HCT116 (cell line): ENCODE data around the gene BAIAP2. TPM values are rescaled to one million over a fixed set of nuclear protein-coding genes. Genes with fewer than 3 reads are reported as not detected.

ENCODE experiments used
- ATAC-seq: fragments of 200-7000 bp; cut with Tn5 transposase; 2 replicates; pipeline ENCODE4 v1.9.1; 2020; ENCODE audit warnings: mild to moderate bottlenecking, moderate library complexity
- BruUV-seq: library from RNA; stranded (reverse); fragments of 400-500 nt; replicated peaks from 2 replicates; lab custom pipeline; 2021; lab: Mats Ljungman, UMichigan
- CTCF ChIA-PET: fragments of 300-600 bp; sonication (Branson Sonifier 250); formaldehyde crosslinking; loops from one replicate; lab custom pipeline; 2021; ENCODE audit warnings: antibody characterized with exemption; lab: Charles Lee
- POLR2A ChIA-PET: fragments of 300-600, 350-600 bp; sonication (Branson Sonifier 250); formaldehyde crosslinking; loops from one replicate; lab custom pipeline; 2021; ENCODE audit warnings: antibody characterized with exemption; lab: Charles Lee
- RAD21 ChIA-PET, 2 experiments: fragments of 300-600 bp; sonication (Branson Sonifier 250); formaldehyde crosslinking; loops; one replicate each; lab custom pipeline; 2023; ENCODE audit warnings: low total read pairs in 2 of 2; ENCODE audit not compliant: uncharacterized antibody in 2 of 2, unreplicated experiment in 2 of 2, low non-redundant PET in 1 of 2; lab: Charles Lee
- DNase-seq: peaks from one replicate; pipeline ENCODE4 v3.0.0-alpha.2; 2010; ENCODE audit warnings: low read depth, low spot score
- H2AFZ ChIP-seq: fragments of 200-600 bp; shearing (Covaris generic), sonication (generic); 2 replicates; pipeline ENCODE4 v1.6.1; 2017; ENCODE audit warnings: low read depth, mixed run types, mixed read lengths, antibody characterized with exemption, low read length; ENCODE audit not compliant: poor library complexity, severe bottlenecking
- H3K27ac ChIP-seq: 2 replicates; pipeline ENCODE4 v1.5.1; 2012; ENCODE audit warnings: low read depth, low read length
- H3K27me3 ChIP-seq: fragments of 200-600 bp; sonication (generic); 2 replicates; pipeline ENCODE4 v1.6.1; 2016; ENCODE audit warnings: mixed run types, low read length, mixed read lengths; ENCODE audit not compliant: insufficient read depth
- H3K36me3 ChIP-seq, 2 experiments: fragments of 200-500 bp in 1 of 2; fragments of 200-600 bp in 1 of 2; sonication (Bioruptor generic) in 1 of 2; sonication (generic) in 1 of 2; 2 replicates each; pipeline versions ENCODE4 v1.5.1 to v1.6.1; 2014 to 2016; ENCODE audit warnings: low read length in 2 of 2, inconsistent platforms in 1 of 2, mixed read lengths in 1 of 2, mixed run types in 1 of 2; ENCODE audit not compliant: insufficient read depth in 2 of 2, control insufficient read depth in 1 of 2
- H3K4me1 ChIP-seq, 2 experiments: fragments of 200-600 bp in 1 of 2; sonication (generic) in 1 of 2; 2 replicates each; pipeline versions ENCODE4 v1.5.1 to v1.6.1; 2012 to 2017; ENCODE audit warnings: low read length in 2 of 2, inconsistent platforms in 1 of 2, mild to moderate bottlenecking in 1 of 2, mixed read lengths in 1 of 2, mixed run types in 1 of 2, moderate library complexity in 1 of 2; ENCODE audit not compliant: insufficient read depth in 2 of 2, control insufficient read depth in 1 of 2
- H3K4me2 ChIP-seq: fragments of 200-600 bp; sonication (generic); 2 replicates; pipeline ENCODE4 v1.6.1; 2017; ENCODE audit warnings: mixed run types, low read length, mixed read lengths
- H3K4me3 ChIP-seq, 2 experiments: fragments of 200-600 bp in 1 of 2; sonication (generic) in 1 of 2; replicated peaks in 1 of 2; 2 replicates each; pipeline ENCODE4 v1.5.1; 2011 to 2016; ENCODE audit warnings: low read length in 2 of 2, control low read depth in 1 of 2, low read depth in 1 of 2, mild to moderate bottlenecking in 1 of 2, mixed read lengths in 1 of 2, mixed run types in 1 of 2
- H3K79me2 ChIP-seq: fragments of 200-600 bp; sonication (generic); 2 replicates; pipeline ENCODE4 v1.6.1; 2017; ENCODE audit warnings: mild to moderate bottlenecking, mixed run types, low read length, moderate library complexity, mixed read lengths; ENCODE audit not compliant: insufficient read depth
- H3K9ac ChIP-seq: fragments of 200-600 bp; sonication (generic); 2 replicates; pipeline ENCODE4 v1.6.1; 2016; ENCODE audit warnings: low read length, mixed read lengths
- H3K9me2 ChIP-seq: fragments of 200-600 bp; sonication (generic), shearing (Covaris generic); 2 replicates; pipeline ENCODE4 v1.6.1; 2017; ENCODE audit warnings: mixed run types, mild to moderate bottlenecking, moderate library complexity; ENCODE audit not compliant: insufficient read depth
- H3K9me3 ChIP-seq, 2 experiments: fragments of 200-500 bp in 1 of 2; fragments of 200-600 bp in 1 of 2; sonication (Bioruptor generic) in 1 of 2; sonication (generic) in 1 of 2; 2 replicates each; pipeline ENCODE4 v1.6.1; 2014 to 2017; ENCODE audit warnings: low read length in 2 of 2, mixed read lengths in 2 of 2, inconsistent platforms in 1 of 2, low read depth in 1 of 2, mild to moderate bottlenecking in 1 of 2, mixed run types in 1 of 2, moderate library complexity in 1 of 2; ENCODE audit not compliant: control insufficient read depth in 1 of 2, insufficient read depth in 1 of 2
- H4K20me1 ChIP-seq: fragments of 200-600 bp; sonication (generic), shearing (Covaris generic); 2 replicates; pipeline ENCODE4 v1.6.1; 2017; ENCODE audit warnings: mixed run types, mild to moderate bottlenecking, moderate library complexity; ENCODE audit not compliant: insufficient read depth
- CBX3 ChIP-seq: IDR thresholded peaks from 2 replicates; pipeline ENCODE4 v1.6.1; 2012; ENCODE audit warnings: low read depth
- CTCF ChIP-seq, 3 experiments: fragments of 200-600 bp in 1 of 3; sonication (generic) in 1 of 3; IDR thresholded peaks in 2 of 3; conservative IDR thresholded peaks in 1 of 3; 2 replicates each; pipeline ENCODE4 v1.5.1; 2012 to 2017; ENCODE audit warnings: low read depth in 2 of 3, low read length in 2 of 3, antibody characterized with exemption in 1 of 3, borderline replicate concordance in 1 of 3, control low read depth in 1 of 3, mild to moderate bottlenecking in 1 of 3, mixed read lengths in 1 of 3, mixed run types in 1 of 3, moderate library complexity in 1 of 3; ENCODE audit not compliant: insufficient read depth in 1 of 3
- EGR1 ChIP-seq: IDR thresholded peaks from 2 replicates; pipeline ENCODE4 v1.6.1; 2012; ENCODE audit warnings: low read depth
- ELF1 ChIP-seq: IDR thresholded peaks from 2 replicates; pipeline ENCODE4 v1.6.1; 2012; ENCODE audit warnings: low read depth, borderline replicate concordance
- EZH2 ChIP-seq: fragments of 200-600 bp; sonication (generic); IDR thresholded peaks from 2 replicates; pipeline ENCODE4 v1.6.1; 2017; ENCODE audit warnings: antibody characterized with exemption, mixed run types
- EZH2phosphoT487 ChIP-seq: fragments of 200-600 bp; IDR thresholded peaks from 2 replicates; pipeline ENCODE4 v1.6.1; 2018; ENCODE audit warnings: antibody characterized with exemption, borderline replicate concordance
- FOSL1 ChIP-seq: IDR thresholded peaks from 2 replicates; pipeline ENCODE4 v1.6.1; 2012; ENCODE audit warnings: low read depth
- POLR2A ChIP-seq: IDR thresholded peaks from 2 replicates; pipeline ENCODE4 v1.7.0; 2011; ENCODE audit warnings: borderline replicate concordance; ENCODE audit not compliant: insufficient read depth, insufficient read length; ENCODE audit errors: extremely low read depth
- POLR2AphosphoS5 ChIP-seq: IDR thresholded peaks from 2 replicates; pipeline ENCODE4 v1.6.1; 2011; ENCODE audit warnings: mild to moderate bottlenecking, low read depth, low read length, moderate library complexity
- RAD21 ChIP-seq: IDR thresholded peaks from 2 replicates; pipeline ENCODE4 v1.6.1; 2012; ENCODE audit warnings: low read depth, mild to moderate bottlenecking
- SIN3A ChIP-seq: IDR thresholded peaks from 2 replicates; pipeline ENCODE4 v1.6.1; 2012; ENCODE audit warnings: low read depth
- SP1 ChIP-seq: IDR thresholded peaks from 2 replicates; pipeline ENCODE4 v1.6.1; 2012; ENCODE audit warnings: low read depth
- SRF ChIP-seq: IDR thresholded peaks from 2 replicates; pipeline ENCODE4 v1.6.1; 2012; ENCODE audit warnings: low read depth
- TCF7L2 ChIP-seq: IDR thresholded peaks from 2 replicates; pipeline ENCODE4 v1.7.0; 2011; ENCODE audit warnings: borderline replicate concordance, inconsistent platforms; ENCODE audit not compliant: insufficient read depth, insufficient read length; ENCODE audit errors: extremely low read depth
- YY1 ChIP-seq: IDR thresholded peaks from 2 replicates; pipeline ENCODE4 v1.6.1; 2011; ENCODE audit warnings: low read length, low read depth, moderate library complexity, mild to moderate bottlenecking; ENCODE audit not compliant: insufficient replicate concordance; ENCODE audit errors: extremely low read depth
- intact Hi-C: fragments of 100-400 bp; cut with micrococcal nuclease; formaldehyde crosslinking; loops from 2 replicates; pipeline ENCODE4 v1.10.0; 2022
- total RNA-seq: library from RNA; stranded (reverse); gene quantifications from one replicate; pipeline ENCODE4 v1.2.1, GENCODE V29; 2021; ENCODE audit not compliant: unreplicated experiment
- TF ChIP-seq, protein P1 (sequence below): IDR thresholded peaks from 2 replicates; pipeline ENCODE4 v1.6.1; 2012
- TF ChIP-seq, protein P2 (sequence below): IDR thresholded peaks from 2 replicates; pipeline ENCODE4 v1.6.1; 2012
- TF ChIP-seq, protein P3 (sequence below): IDR thresholded peaks from 2 replicates; pipeline ENCODE4 v1.6.1; 2012; ENCODE audit warnings: low read depth

The BAIAP2 gene
- total RNA-seq, 1 experiment from 2014 or later: 105 TPM

- Histone ChIP-seq H3K4me2 (peak overlapping the region; percentile 100), H2AFZ (no peak overlapping the region), H3K79me2 (peaks cover 13% of the 10 kb centered on the region; the same call in 1 of the 2 replicates), H3K27me3 (no peaks in the 10 kb centered on the region), H4K20me1 (no peaks in the 10 kb centered on the region), H3K27ac (peak overlapping the region; percentile 82), H3K9me2 (no peaks in the 10 kb centered on the region), H3K36me3 (peaks cover 0 to 5% of the 10 kb centered on the region in 2 experiments; a peak in 1 of 4 replicates), H3K4me1 (peaks cover 10 to 31% of the 10 kb centered on the region in 2 experiments), H3K9ac (peak overlapping the region; percentile 98), H3K4me3 (peak overlapping the region; percentile 60 to 93), H3K9me3 (no peaks in the 10 kb centered on the region)
- CTCF ChIA-PET: interaction anchor here (0.6 to 0.9 kb wide), 2 partner anchors 23 to 365 kb away, joined by 3 read pairs; no protein-coding TSS in a partner anchor
- ATAC-seq (peak; percentile 85), DNase-seq (peak; percentile 99)
- RAD21 ChIA-PET: interaction anchor here (0.6 kb wide), 2 partner anchors 23 to 131 kb away, joined by 3 to 7 read pairs; no protein-coding TSS in a partner anchor
- intact Hi-C loops: no loop called here
- BruUV-seq: no TSS peak
- POLR2A ChIA-PET: no interaction called here
- TF ChIP-seq EZH2phosphoT487 (no peak), CTCF (IDR thresholded peaks at IDR 0.05 in 2 of 3, conservative IDR thresholded peaks at IDR 0.05 in 1 of 3; ENCODE audit: borderline replicate concordance in 1 of 3, insufficient read depth in 1 of 3, low read depth in 2 of 3, low read length in 2 of 3) (peak in 2 of 3 experiments; percentile 40 to 50; a peak in 4 of 6 replicates), EZH2 (no peak), POLR2A (no peak), SRF (no peak), RAD21 (no peak), EGR1 (peak; percentile 98), SIN3A (no peak), CBX3 (no peak), ELF1 (no peak), YY1 (peak; percentile 52), TCF7L2 (no peak), SP1 (no peak; the same call in 1 of the 2 replicates), POLR2AphosphoS5 (peak; percentile 78), FOSL1 (no peak)
- TF ChIP-seq, protein P1, sequence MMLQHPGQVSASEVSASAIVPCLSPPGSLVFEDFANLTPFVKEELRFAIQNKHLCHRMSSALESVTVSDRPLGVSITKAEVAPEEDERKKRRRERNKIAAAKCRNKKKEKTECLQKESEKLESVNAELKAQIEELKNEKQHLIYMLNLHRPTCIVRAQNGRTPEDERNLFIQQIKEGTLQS: no peak
- TF ChIP-seq, protein P2, sequence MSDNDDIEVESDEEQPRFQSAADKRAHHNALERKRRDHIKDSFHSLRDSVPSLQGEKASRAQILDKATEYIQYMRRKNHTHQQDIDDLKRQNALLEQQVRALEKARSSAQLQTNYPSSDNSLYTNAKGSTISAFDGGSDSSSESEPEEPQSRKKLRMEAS: no peak; the same call in 1 of the 2 replicates
- TF ChIP-seq, protein P3, sequence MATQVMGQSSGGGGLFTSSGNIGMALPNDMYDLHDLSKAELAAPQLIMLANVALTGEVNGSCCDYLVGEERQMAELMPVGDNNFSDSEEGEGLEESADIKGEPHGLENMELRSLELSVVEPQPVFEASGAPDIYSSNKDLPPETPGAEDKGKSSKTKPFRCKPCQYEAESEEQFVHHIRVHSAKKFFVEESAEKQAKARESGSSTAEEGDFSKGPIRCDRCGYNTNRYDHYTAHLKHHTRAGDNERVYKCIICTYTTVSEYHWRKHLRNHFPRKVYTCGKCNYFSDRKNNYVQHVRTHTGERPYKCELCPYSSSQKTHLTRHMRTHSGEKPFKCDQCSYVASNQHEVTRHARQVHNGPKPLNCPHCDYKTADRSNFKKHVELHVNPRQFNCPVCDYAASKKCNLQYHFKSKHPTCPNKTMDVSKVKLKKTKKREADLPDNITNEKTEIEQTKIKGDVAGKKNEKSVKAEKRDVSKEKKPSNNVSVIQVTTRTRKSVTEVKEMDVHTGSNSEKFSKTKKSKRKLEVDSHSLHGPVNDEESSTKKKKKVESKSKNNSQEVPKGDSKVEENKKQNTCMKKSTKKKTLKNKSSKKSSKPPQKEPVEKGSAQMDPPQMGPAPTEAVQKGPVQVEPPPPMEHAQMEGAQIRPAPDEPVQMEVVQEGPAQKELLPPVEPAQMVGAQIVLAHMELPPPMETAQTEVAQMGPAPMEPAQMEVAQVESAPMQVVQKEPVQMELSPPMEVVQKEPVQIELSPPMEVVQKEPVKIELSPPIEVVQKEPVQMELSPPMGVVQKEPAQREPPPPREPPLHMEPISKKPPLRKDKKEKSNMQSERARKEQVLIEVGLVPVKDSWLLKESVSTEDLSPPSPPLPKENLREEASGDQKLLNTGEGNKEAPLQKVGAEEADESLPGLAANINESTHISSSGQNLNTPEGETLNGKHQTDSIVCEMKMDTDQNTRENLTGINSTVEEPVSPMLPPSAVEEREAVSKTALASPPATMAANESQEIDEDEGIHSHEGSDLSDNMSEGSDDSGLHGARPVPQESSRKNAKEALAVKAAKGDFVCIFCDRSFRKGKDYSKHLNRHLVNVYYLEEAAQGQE: no peak
Measured at GRCh38 chr17:81119223-81120148, 84.5 kb downstream of the BAIAP2 start.
